Neural cell (in vitro differentiated cells): ENCODE results near the gene VSIG10L. TPM values are rescaled to one million over a fixed set of nuclear protein-coding genes. Genes with fewer than 3 reads are reported as not detected.

ENCODE experiments used
- H2AFZ ChIP-seq: fragments of 200-600, 300-800 bp; sonication (generic), shearing (Covaris generic); 2 replicates; pipeline ENCODE4 v1.6.0; 2014; ENCODE audit warnings: low read depth, mild to moderate bottlenecking, antibody characterized with exemption, low read length, moderate library complexity
- H3F3A ChIP-seq: fragments of 200-600 bp; shearing (Covaris generic); 2 replicates; pipeline ENCODE4 v1.6.1; 2016; ENCODE audit warnings: mild to moderate bottlenecking, moderate library complexity, mixed read lengths, antibody characterized with exemption, low read length; ENCODE audit not compliant: insufficient read depth, poor library complexity, severe bottlenecking
- H3K27ac ChIP-seq: fragments of 200-600, 300-800 bp; sonication (generic), shearing (Covaris generic); 2 replicates; pipeline ENCODE4 v1.5.1; 2014; ENCODE audit warnings: mild to moderate bottlenecking, low read length, moderate library complexity
- H3K27me3 ChIP-seq: fragments of 300-800, 200-600 bp; sonication (generic), shearing (Covaris generic); 2 replicates; pipeline ENCODE4 v1.6.0; 2014; ENCODE audit warnings: mild to moderate bottlenecking, low read depth, low read length, moderate library complexity; ENCODE audit not compliant: insufficient read depth
- H3K36me3 ChIP-seq: fragments of 300-800, 200-600 bp; sonication (generic), shearing (Covaris generic); 2 replicates; pipeline ENCODE4 v1.5.1; 2014; ENCODE audit warnings: mild to moderate bottlenecking, antibody characterized with exemption, low read length, moderate library complexity; ENCODE audit not compliant: insufficient read depth
- H3K4me2 ChIP-seq: fragments of 300-800, 200-600 bp; sonication (generic), shearing (Covaris generic); 2 replicates; pipeline ENCODE4 v1.6.0; 2014; ENCODE audit warnings: mild to moderate bottlenecking, low read length
- H3K4me3 ChIP-seq: fragments of 300-800, 200-600 bp; sonication (generic), shearing (Covaris generic); 2 replicates; pipeline ENCODE4 v1.5.1; 2014; ENCODE audit warnings: mild to moderate bottlenecking, low read length, moderate library complexity
- H3K79me2 ChIP-seq: fragments of 200-600 bp; shearing (Covaris generic); replicated peaks from 2 replicates; pipeline ENCODE4 v1.6.0; 2014; ENCODE audit warnings: mild to moderate bottlenecking, low read length, moderate library complexity; ENCODE audit not compliant: insufficient read depth
- H3K9ac ChIP-seq: fragments of 300-800, 200-600 bp; sonication (generic), shearing (Covaris generic); 2 replicates; pipeline ENCODE4 v1.6.1; 2016; ENCODE audit warnings: mild to moderate bottlenecking, low read length, mixed read lengths
- H3K9me2 ChIP-seq: fragments of 200-600 bp; shearing (Covaris generic); 2 replicates; pipeline ENCODE4 v1.6.1; 2016; ENCODE audit warnings: mild to moderate bottlenecking, low read length, mixed read lengths; ENCODE audit not compliant: insufficient read depth
- H3K9me3 ChIP-seq: fragments of 200-600, 300-800 bp; sonication (generic), shearing (Covaris generic); 2 replicates; pipeline ENCODE4 v1.6.1; 2016; ENCODE audit warnings: mild to moderate bottlenecking, mixed run types, low read length, moderate library complexity, mixed read lengths
- H4K20me1 ChIP-seq: fragments of 200-600 bp; shearing (Covaris generic); 2 replicates; pipeline ENCODE4 v1.6.1; 2016; ENCODE audit warnings: mild to moderate bottlenecking, mixed run types; ENCODE audit not compliant: insufficient read depth
- CTCF ChIP-seq: fragments of 450-650 bp; IDR thresholded peaks from 2 replicates; pipeline ENCODE4 v1.5.1; 2014; ENCODE audit warnings: antibody characterized with exemption, mild to moderate bottlenecking, moderate library complexity; ENCODE audit not compliant: poor library complexity, severe bottlenecking
- EP300 ChIP-seq: fragments of 450-650 bp; conservative IDR thresholded peaks from 2 replicates; pipeline ENCODE4 v1.6.1; 2014; ENCODE audit warnings: antibody characterized with exemption, mild to moderate bottlenecking, moderate library complexity; ENCODE audit not compliant: poor library complexity, severe bottlenecking
- EZH2 ChIP-seq: fragments of 200-600, 300-800 bp; shearing (Covaris generic), sonication (generic); IDR thresholded peaks from 2 replicates; pipeline ENCODE4 v1.6.1; 2014; ENCODE audit warnings: antibody characterized with exemption, low read length, borderline replicate concordance, mild to moderate bottlenecking; ENCODE audit not compliant: insufficient read depth, poor library complexity, severe bottlenecking
- MXI1 ChIP-seq: fragments of 450-650 bp; conservative IDR thresholded peaks from 2 replicates; pipeline ENCODE4 v1.6.1; 2014; ENCODE audit warnings: antibody characterized with exemption, mild to moderate bottlenecking; ENCODE audit not compliant: poor library complexity, severe bottlenecking
- POLR2AphosphoS5 ChIP-seq: IDR thresholded peaks from 2 replicates; pipeline ENCODE4 v1.6.1; 2012
- RAD21 ChIP-seq: fragments of 450-650 bp; conservative IDR thresholded peaks from 2 replicates; pipeline ENCODE4 v1.6.1; 2014; ENCODE audit warnings: antibody characterized with exemption, mild to moderate bottlenecking, moderate library complexity
- REST ChIP-seq: IDR thresholded peaks from 2 replicates; pipeline ENCODE4 v1.6.1; 2012; ENCODE audit warnings: borderline replicate concordance
- SMC3 ChIP-seq: fragments of 450-650 bp; conservative IDR thresholded peaks from 2 replicates; pipeline ENCODE4 v1.6.1; 2014; ENCODE audit warnings: antibody characterized with exemption, mild to moderate bottlenecking, moderate library complexity; ENCODE audit not compliant: poor library complexity
- TAF1 ChIP-seq: IDR thresholded peaks from 2 replicates; pipeline ENCODE4 v1.6.1; 2012; ENCODE audit warnings: low read depth
- polyA plus RNA-seq: library from polyadenylated mRNA; depleted of rRNA; stranded (reverse); fragments of >200 nt; gene quantifications from 2 replicates; pipeline ENCODE4 v1.2.3, GENCODE V29; 2014

Gene VSIG10L
- polyA plus RNA-seq, 1 donor from 2014 or later, result 2.3 TPM

GRCh38 chr19:51292971-51293370, 49.0 kb downstream of the VSIG10L start:
- Histone ChIP-seq H3K4me2 (no peak overlapping the region), H3K4me3 (no peak overlapping the region), H3K79me2 (no peaks in the 10 kb centered on the region), H3F3A (no peaks in the 10 kb centered on the region), H3K27me3 (no peaks in the 10 kb centered on the region), H4K20me1 (no peaks in the 10 kb centered on the region), H3K9me2 (no peaks in the 10 kb centered on the region), H3K27ac (no peak overlapping the region), H3K9me3 (no peaks in the 10 kb centered on the region), H3K36me3 (no peaks in the 10 kb centered on the region), H2AFZ (no peak overlapping the region), H3K9ac (no peak overlapping the region)
- TF ChIP-seq SMC3 (no peak), TAF1 (no peak), CTCF (no peak), POLR2AphosphoS5 (no peak), EP300 (no peak)

- Histone ChIP-seq H3K4me3 (no peak overlapping the region), H3K27me3 (no peaks in the 10 kb centered on the region), H3K9me2 (no peaks in the 10 kb centered on the region), H3K36me3 (no peaks in the 10 kb centered on the region), H4K20me1 (no peaks in the 10 kb centered on the region), H3K9ac (no peak overlapping the region), H3F3A (no peaks in the 10 kb centered on the region), H2AFZ (no peak overlapping the region), H3K9me3 (no peaks in the 10 kb centered on the region), H3K79me2 (no peaks in the 10 kb centered on the region), H3K4me2 (no peak overlapping the region), H3K27ac (no peak overlapping the region)
- no peak for TF ChIP-seq POLR2AphosphoS5
- no peak for TF ChIP-seq MXI1
- no peak for TF ChIP-seq SMC3
- no peak for TF ChIP-seq REST
- no peak for TF ChIP-seq TAF1
- no peak for TF ChIP-seq RAD21
- TF ChIP-seq EZH2, result no peak
- TF ChIP-seq CTCF, result no peak
- TF ChIP-seq EP300, result no peak
These were observed 52.3 kb downstream of the VSIG10L start for GRCh38 chr19:51289635-51290034.
